Fibroblast of lung (primary cell): ENCODE measurements around the gene ARMCX2. TPM values are rescaled to one million over a fixed set of nuclear protein-coding genes. Genes with fewer than 3 reads are reported as not detected.

ENCODE experiments used
- DNase-seq, 2 donors: peaks; one replicate each; pipeline versions ENCODE4 v3.0.0 to v3.0.0-alpha.2; 2010; ENCODE audit warnings: low read depth in 2 of 2
- H2AFZ ChIP-seq: 2 replicates; pipeline ENCODE4 v1.5.1; 2012; ENCODE audit warnings: low read length, control low read depth, inconsistent platforms
- H3K27ac ChIP-seq: 2 replicates; pipeline ENCODE4 v1.5.1; 2011; ENCODE audit warnings: low read length, control low read depth; ENCODE audit not compliant: insufficient read depth
- H3K27me3 ChIP-seq: 2 replicates; pipeline ENCODE4 v1.5.1; 2011; ENCODE audit warnings: mild to moderate bottlenecking, low read length; ENCODE audit not compliant: control insufficient read depth, insufficient read depth
- H3K36me3 ChIP-seq: 2 replicates; pipeline ENCODE4 v1.5.1; 2011; ENCODE audit warnings: low read length; ENCODE audit not compliant: control insufficient read depth, insufficient read depth
- H3K4me1 ChIP-seq: 2 replicates; pipeline ENCODE4 v1.5.1; 2011; ENCODE audit warnings: low read length; ENCODE audit not compliant: control insufficient read depth, insufficient read depth; ENCODE audit errors: extremely low read depth
- H3K4me2 ChIP-seq: 2 replicates; pipeline ENCODE4 v1.5.1; 2011; ENCODE audit warnings: low read length, control low read depth; ENCODE audit not compliant: insufficient read depth; ENCODE audit errors: extremely low read depth
- H3K4me3 ChIP-seq, 4 experiments: fragments of 200-600 bp in 1 of 4; sonication (generic) in 1 of 4; replicated peaks in 1 of 4; 2 replicates each; pipeline ENCODE4 v1.5.1; 2011 to 2016; ENCODE audit warnings: low read length in 4 of 4, low read depth in 3 of 4, mild to moderate bottlenecking in 3 of 4, control low read depth in 2 of 4, inconsistent platforms in 1 of 4, mixed read lengths in 1 of 4; ENCODE audit not compliant: insufficient read depth in 1 of 4; ENCODE audit errors: control extremely low read depth in 1 of 4
- H3K79me2 ChIP-seq: 2 replicates; pipeline ENCODE4 v1.5.1; 2012; ENCODE audit warnings: mild to moderate bottlenecking, low read length, inconsistent platforms; ENCODE audit not compliant: control insufficient read depth, insufficient read depth
- H3K9ac ChIP-seq: 2 replicates; pipeline ENCODE4 v1.5.1; 2011; ENCODE audit warnings: mild to moderate bottlenecking, low read length, control low read depth; ENCODE audit not compliant: insufficient read depth
- H3K9me3 ChIP-seq: 2 replicates; pipeline ENCODE4 v1.5.1; 2012; ENCODE audit warnings: low read depth, low read length; ENCODE audit not compliant: control insufficient read depth, insufficient read depth
- H4K20me1 ChIP-seq: 2 replicates; pipeline ENCODE4 v1.5.1; 2011; ENCODE audit warnings: low read length; ENCODE audit not compliant: control insufficient read depth, insufficient read depth; ENCODE audit errors: extremely low read depth
- EZH2 ChIP-seq: IDR thresholded peaks from 2 replicates; pipeline ENCODE4 v1.5.1; 2012; ENCODE audit warnings: low read length, control low read depth, mild to moderate bottlenecking; ENCODE audit errors: missing control alignments
- polyA minus RNA-seq: library from RNA; depleted of rRNA, polyadenylated mRNA; stranded (reverse); fragments of >200 nt; gene quantifications from 2 replicates; pipeline ENCODE4 v1.2.3, GENCODE V29; 2011; ENCODE audit warnings: low replicate concordance
- polyA plus RNA-seq, 2 donors: library from polyadenylated mRNA; depleted of rRNA in 1 of 2; stranded (reverse) in 1 of 2; unstranded in 1 of 2; fragments of >200 nt; gene quantifications; 2 replicates each; pipeline ENCODE4 v1.2.1, GENCODE V29; 2011 to 2012; ENCODE audit warnings: missing spikeins in 1 of 2
- total RNA-seq: library from RNA; depleted of rRNA; stranded (reverse); fragments of >200 nt; gene quantifications from 2 replicates; pipeline ENCODE4 v1.2.1, GENCODE V29; 2014
- TF ChIP-seq, protein P1 (sequence below), 2 donors: IDR thresholded peaks in 1 of 2; conservative IDR thresholded peaks in 1 of 2; 1 replicate in 1 of 2; 2 replicates in 1 of 2; pipeline ENCODE4 v1.5.1; 2011 to 2012; ENCODE audit warnings: low read length in 2 of 2, control low read depth in 1 of 2, inconsistent platforms in 1 of 2, low read depth in 1 of 2, mild to moderate bottlenecking in 1 of 2

ARMCX2 gene
- total RNA-seq (73.7 and 107 TPM in 2 replicates), polyA plus RNA-seq (43.2 and 66.2 TPM in 2 replicates), polyA minus RNA-seq (39.8 and 52.9 TPM in 2 replicates)
- 56.2 and 80.9 TPM in 2 replicates for polyA plus RNA-seq (2012)

DNA sequence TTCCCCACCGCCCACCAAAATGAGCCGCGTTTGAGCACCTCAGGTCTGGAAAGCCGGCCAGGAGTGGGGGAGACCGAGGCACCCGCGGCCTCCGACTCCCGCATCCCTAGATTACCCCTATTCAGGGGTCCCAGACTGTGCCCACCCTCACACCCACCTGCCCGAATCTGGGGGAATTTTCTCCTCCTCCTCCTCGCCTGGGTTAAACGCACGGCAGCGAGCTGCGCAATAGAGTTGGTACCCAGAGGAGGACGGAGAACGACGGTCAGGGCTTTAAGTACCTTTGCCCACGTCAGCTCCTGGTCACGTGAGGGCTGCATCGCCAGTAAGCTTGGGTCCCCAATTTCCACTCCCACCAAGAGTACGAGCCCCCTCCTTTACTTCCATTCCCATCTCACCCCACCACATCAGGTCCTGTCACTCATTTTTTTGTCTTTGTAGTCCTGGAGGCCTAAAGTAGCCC lies at the start of gene ARMCX2:
TSS of gene ARMCX2 (minus strand) at position 250 of the 463 bp plus-strand sequence. CDS start 2,262 bp downstream, outside the sequence.
- TF ChIP-seq EZH2, result no peak
- TF ChIP-seq, protein P1, sequence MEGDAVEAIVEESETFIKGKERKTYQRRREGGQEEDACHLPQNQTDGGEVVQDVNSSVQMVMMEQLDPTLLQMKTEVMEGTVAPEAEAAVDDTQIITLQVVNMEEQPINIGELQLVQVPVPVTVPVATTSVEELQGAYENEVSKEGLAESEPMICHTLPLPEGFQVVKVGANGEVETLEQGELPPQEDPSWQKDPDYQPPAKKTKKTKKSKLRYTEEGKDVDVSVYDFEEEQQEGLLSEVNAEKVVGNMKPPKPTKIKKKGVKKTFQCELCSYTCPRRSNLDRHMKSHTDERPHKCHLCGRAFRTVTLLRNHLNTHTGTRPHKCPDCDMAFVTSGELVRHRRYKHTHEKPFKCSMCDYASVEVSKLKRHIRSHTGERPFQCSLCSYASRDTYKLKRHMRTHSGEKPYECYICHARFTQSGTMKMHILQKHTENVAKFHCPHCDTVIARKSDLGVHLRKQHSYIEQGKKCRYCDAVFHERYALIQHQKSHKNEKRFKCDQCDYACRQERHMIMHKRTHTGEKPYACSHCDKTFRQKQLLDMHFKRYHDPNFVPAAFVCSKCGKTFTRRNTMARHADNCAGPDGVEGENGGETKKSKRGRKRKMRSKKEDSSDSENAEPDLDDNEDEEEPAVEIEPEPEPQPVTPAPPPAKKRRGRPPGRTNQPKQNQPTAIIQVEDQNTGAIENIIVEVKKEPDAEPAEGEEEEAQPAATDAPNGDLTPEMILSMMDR (conservative IDR thresholded peaks at IDR 0.05 in 1 of 2, IDR thresholded peaks at IDR 0.05 in 1 of 2; ENCODE audit: low read depth in 1 of 2, low read length in 2 of 2), result no peak
- no peaks in the 10 kb centered on the region for H3K27me3 ChIP-seq

GRCh38 chrX:101709384-101709783 lies 49.7 kb upstream of the ARMCX2 start:
- no peaks in the 10 kb centered on the region for H3K27me3 ChIP-seq
- no peak overlapping the region for H3K27ac ChIP-seq
- no peaks in the 10 kb centered on the region for H4K20me1 ChIP-seq
- H2AFZ ChIP-seq, result no peak overlapping the region
- no peak overlapping the region for H3K9ac ChIP-seq
- no peaks in the 10 kb centered on the region for H3K79me2 ChIP-seq
- no peak overlapping the region for H3K4me2 ChIP-seq
- no peak for TF ChIP-seq EZH2
- TF ChIP-seq, protein P1 (conservative IDR thresholded peaks at IDR 0.05 in 1 of 2, IDR thresholded peaks at IDR 0.05 in 1 of 2; ENCODE audit: low read depth in 1 of 2, low read length in 2 of 2), result no peak
- H3K36me3 ChIP-seq, result no peaks in the 10 kb centered on the region
- no peaks in the 10 kb centered on the region for H3K4me1 ChIP-seq
- no peaks in the 10 kb centered on the region for H3K9me3 ChIP-seq
- no peak overlapping the region for H3K4me3 ChIP-seq
- no peak for DNase-seq

More for the DNA sequence above, at the start of gene ARMCX2:
- peak; percentile 71 to 74 for DNase-seq
- H3K27ac ChIP-seq, result no peak within 1 kb of the TSS
- peak within 1 kb of the TSS; percentile 55 for H2AFZ ChIP-seq
- H3K36me3 ChIP-seq, result peaks cover 3% of the 10 kb centered on the region
- H3K9ac ChIP-seq, result peak within 1 kb of the TSS; percentile 46
- H3K79me2 ChIP-seq, result no peaks in the 10 kb centered on the region
- H3K4me3 ChIP-seq, result peak within 1 kb of the TSS; percentile 58 to 67 (median 66)
- H4K20me1 ChIP-seq, result no peaks in the 10 kb centered on the region
- H3K9me3 ChIP-seq, result no peaks in the 10 kb centered on the region
- H3K4me2 ChIP-seq, result peak within 1 kb of the TSS; percentile 40
- H3K4me1 ChIP-seq, result no peaks in the 10 kb centered on the region

DNA sequence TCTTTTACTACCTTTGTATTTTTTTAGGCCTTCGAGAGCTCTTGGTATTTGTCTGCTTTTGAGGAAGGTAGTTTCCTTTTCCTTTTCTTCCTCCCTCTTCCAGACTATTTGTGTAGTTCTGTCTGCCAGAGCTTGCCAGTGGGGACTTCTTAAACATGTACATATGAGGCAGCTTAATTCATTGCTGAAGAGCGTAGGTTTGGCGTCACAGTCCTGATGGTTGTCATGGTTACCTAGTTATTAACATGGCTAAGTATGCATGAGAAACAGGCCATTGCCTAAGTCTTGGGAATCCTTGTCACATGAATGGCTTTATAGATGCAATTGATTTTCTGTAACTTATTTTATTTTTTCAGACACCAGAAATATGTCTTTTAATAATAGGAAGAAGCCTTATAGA lies 48.5 kb upstream of the ARMCX2 start:
- no peaks in the 10 kb centered on the region for H3K4me1 ChIP-seq
- H3K9me3 ChIP-seq, result no peaks in the 10 kb centered on the region
- H3K9ac ChIP-seq, result no peak overlapping the region
- no peak overlapping the region for H3K4me2 ChIP-seq
- no peaks in the 10 kb centered on the region for H4K20me1 ChIP-seq
- H3K36me3 ChIP-seq, result no peaks in the 10 kb centered on the region
- peak in 1 of 2 donors; percentile 0 for DNase-seq
- H3K27me3 ChIP-seq, result no peaks in the 10 kb centered on the region
- TF ChIP-seq, protein P1 (conservative IDR thresholded peaks at IDR 0.05 in 1 of 2, IDR thresholded peaks at IDR 0.05 in 1 of 2; ENCODE audit: low read depth in 1 of 2, low read length in 2 of 2), result no peak
- TF ChIP-seq EZH2, result no peak
- H3K27ac ChIP-seq, result no peak overlapping the region
- H3K79me2 ChIP-seq, result no peaks in the 10 kb centered on the region
- H3K4me3 ChIP-seq, result no peak overlapping the region
- no peak overlapping the region for H2AFZ ChIP-seq
